Glomerular visceral epithelial cell (primary cell): Measurements from ENCODE around the gene PGPEP1.

Source experiments
- DNase-seq: peaks from one replicate; pipeline ENCODE4 v3.0.0-alpha.2; 2016; ENCODE audit errors: extremely low spot score

PGPEP1 gene, protein sequence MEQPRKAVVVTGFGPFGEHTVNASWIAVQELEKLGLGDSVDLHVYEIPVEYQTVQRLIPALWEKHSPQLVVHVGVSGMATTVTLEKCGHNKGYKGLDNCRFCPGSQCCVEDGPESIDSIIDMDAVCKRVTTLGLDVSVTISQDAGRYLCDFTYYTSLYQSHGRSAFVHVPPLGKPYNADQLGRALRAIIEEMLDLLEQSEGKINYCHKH

DNA sequence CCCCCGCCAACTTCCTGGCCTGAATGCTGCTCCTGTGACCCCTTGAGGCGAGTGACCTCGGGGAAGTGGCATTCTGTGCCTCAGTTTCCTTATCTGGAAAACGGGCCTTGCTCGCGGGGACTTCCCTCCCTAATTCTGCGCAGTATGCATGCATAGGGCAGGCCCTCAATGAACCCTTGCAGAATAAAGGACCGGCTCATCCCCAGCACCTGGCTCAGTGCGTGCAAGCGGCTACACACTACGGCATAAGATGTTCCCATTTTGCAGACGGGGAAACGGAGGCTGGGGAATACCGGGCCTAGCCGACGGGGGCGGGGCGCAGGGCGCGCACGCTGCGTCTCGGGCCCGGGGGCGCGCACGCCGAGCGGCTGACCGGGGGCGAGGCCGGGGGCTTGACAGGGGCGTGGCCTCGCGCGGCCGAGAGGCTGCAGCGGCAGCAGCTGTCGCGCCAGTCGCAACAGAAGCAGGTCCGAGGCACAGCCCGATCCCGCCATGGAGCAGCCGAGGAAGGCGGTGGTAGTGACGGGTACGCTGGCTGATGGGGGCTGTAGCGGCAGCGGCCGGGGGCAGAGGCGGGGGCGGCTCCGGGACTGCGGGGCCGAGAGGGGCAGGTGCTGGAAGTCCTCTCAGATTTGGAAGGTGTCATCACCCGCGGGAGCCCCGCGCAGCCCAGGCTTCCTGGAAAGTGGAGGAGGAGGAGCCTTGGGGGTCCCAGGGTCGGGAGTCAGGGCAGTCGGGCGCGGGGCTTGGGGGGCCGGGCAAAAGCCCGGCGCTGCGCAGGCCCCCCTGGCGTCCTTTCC lies at the start of gene PGPEP1:
Gene PGPEP1 (plus strand): TSS at position 409 of the 800 bp plus-strand sequence. CDS start 84 bp downstream, at position 493.
- peak; percentile 63 for DNase-seq

DNA sequence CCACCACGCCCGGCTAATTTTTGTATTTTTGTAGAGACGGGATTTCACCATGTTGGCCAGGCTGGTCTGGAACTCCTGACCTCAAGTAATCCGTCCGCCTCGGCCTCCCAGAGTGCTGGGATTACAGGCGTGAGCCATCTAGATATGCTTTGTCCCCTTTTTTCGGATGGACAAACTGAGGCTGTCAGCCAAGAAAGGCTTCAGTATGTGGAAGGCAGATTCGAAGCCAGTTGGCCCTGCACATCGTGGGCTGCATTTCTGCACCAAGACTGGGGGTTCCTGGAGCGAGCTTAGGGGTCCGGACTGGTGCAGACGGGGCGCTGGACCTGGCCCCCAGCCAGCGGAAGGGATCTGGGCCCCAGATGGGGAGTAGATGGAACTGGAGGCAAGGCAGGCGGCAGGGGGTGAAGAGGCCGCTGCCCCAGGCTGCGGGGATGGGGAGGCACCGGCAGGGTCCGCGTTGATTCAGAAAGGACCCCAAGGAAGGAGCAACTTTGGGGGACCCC lies 49.3 kb upstream of the PGPEP1 start:
- DNase-seq = no peak

DNA sequence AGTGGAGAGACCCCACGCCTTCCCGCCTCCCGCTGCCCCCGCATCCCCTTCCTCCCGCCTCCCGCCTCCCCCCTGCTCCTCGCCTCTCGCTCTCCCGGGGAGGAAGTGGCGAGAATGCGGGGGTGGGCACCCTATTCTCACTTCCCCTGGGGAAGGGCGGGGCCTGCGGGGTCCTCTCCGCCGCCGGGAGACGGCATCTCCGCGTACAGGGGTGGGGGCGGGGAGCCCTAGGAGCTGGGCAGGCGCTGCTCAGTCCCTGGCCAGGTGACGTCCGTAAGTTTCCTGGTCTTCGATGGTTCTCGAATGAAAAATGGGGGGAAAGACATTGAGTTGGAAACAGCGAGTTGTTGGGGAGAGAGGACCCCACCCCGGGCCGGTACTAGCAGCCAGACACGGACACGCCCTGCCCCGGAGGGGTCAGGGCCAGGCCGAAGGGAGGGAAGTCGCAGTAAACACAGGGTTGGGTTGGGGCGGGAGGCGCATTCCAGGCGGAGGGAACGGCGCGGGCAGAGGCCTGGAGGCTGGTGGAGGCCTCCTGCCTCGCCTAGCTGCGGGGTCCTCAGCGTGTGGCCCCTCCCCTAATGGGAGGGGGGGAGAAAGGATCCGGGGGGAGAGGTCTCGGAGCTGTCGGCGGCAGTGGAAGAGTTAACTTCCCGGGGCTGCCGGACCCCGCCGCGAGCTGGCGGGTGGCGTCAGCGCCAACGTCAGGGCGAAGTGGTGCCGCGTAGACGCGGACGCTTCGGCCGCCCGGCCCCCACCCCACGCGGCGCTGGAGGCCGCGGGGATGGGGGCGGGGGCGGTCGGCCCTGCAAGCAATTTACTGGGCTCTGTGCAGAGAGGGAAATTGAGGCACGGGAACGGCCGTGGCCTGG lies 48.6 kb upstream of the PGPEP1 start:
- peak; percentile 61 for DNase-seq

DNA sequence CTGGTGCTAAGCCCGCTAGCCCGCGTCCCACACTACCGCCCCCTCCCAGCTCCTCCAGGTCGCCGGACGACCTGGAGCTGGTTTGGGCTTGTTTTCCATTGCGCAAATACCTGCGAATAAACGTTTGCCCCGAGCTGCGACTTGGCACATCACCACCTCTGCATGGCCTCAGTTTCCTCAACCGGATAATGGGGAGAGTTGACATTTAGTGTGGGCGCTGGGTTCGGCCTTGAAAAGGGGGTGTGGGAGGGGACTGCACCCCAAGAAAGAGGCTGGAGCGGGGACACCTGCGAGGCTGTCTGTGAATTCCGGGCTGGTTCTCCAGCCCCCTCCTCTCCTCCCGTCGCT lies 48.0 kb upstream of the PGPEP1 start:
- DNase-seq = no peak

DNA sequence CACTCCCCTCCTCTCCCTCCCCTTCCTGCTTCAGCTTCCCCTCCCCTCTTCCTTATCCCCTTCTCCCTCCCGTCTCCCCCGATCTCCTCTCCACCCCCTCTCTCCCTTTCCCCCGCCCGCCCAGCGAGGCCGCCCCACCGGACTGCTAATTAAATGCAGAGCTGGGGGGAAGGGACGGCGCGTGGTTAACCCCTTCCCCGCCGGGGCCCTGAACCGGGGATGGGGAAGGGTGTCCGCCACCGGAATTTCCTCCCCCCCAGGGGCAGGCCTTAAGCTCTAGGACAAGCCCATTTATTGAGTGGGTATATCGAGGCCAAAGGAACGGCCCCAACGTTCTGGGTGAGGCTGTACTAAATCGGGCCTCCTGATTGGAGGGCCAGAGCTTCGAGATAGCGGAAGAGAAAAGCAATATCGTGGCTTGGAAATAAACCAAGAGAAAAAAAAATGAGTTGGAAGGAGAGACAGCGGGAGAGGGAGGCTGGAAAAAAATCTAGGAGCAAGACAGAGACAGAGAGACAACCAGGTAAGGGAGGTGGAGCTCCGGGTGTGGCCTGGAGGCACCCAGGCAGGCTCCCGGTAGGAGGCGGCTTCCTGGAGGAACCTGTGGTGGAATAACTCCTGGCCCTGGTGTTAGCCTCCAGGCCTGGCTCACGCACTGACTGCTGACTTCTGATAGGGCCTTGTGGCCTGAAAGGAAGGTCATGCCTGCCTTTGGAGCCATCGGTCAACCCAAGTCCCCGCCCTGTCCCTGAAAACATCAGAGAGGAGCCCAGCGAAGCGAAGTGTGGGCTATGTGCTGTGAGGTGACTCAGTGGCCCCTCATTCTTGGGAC lies 47.4 kb upstream of the PGPEP1 start:
- DNase-seq = peak; percentile 34

DNA sequence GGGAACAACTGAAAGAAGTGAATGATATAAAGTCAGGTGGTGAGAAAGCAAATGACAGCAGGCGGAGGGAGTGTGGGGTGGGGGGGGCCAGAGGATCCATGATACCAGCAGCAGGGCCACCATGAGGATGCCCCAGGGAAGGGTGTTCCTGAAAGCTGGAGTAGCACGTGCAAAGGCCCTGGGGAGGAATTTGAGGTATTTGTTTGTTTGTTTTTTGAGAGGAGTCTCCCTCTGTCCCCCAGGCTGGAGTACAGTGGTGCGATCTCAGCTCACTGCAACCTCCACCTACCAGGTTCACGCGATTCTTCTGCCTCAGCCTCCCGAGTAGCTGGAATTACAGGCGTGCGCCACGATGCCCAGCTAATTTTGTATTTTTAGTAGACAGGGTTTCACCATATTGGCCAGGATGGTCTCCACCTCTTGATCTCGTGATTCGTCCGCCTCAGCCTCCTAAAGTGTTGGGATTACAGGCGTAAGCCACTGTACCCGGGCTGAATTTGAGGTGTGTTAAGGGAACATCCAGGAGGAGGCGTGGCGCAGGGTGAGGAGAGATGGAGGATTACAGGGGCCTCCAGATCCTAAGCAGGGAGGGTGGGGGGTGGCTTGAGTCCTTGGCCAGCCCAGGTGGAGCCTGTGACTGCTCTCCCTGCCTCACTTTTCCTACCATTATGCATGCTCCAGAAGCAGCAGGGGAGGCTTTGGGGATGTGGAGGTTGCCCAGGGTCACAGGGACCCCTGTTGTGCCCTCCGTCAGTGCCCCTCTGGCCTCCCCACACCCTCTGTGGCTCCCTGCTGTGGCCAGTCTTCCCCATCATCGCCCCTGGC lies 46.5 kb upstream of the PGPEP1 start:
- no peak for DNase-seq

DNA sequence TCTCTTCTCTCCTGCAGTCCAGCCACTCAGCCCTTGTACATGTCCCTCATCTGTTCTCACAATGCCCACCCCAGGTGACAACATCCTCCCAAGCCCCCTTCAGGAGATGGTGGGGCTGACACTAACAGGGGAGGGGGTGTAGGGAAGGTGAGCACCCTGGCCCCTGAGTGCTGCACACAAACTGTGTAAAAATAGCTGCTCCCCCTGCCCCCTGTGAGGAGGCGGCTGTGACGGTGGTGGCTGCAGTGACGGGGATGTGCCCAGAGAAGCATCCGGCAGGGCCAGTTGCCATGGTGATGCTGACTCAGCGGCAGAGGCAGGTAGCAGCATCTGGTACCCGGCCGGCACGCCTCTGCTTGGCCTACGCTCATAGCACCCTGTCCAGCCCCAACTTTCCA lies 45.9 kb upstream of the PGPEP1 start:
- no peak for DNase-seq

DNA sequence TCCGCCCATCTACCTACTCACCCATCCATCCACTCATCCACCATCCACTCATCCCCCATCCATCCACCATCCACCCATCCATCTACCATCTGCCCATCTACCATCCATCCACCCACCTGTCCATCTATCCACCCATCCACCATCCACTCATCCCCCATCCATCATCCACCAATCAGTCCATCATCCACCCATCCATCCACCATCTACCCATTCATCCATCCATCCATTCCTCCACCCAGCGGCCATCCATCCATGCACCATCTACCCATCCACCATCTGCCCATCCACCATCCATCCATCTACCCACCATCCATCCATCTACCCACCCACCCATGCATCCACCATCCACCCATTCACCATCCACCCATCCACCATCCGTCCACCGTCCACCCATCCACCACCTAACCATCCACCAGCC lies 45.4 kb upstream of the PGPEP1 start:
- no peak for DNase-seq

DNA sequence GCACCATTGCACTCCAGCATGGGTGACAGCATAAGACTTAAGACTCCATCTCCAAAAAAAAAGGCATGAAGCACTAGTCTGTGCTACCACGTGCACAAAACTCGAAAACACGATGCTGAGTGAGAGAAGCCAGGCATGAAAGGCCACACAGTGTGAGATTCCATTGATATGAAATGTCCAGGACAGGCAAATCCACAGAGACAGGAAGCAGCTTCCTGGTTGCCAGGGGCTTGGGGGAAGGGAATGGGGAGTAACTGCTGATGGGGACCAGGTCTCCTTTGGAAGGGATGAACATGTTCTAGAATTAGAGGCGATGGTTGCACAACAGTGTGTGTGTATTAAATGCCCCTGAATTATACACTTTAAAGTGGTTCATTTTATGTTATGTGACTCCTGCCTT lies 43.1 kb upstream of the PGPEP1 start:
- DNase-seq = no peak

DNA sequence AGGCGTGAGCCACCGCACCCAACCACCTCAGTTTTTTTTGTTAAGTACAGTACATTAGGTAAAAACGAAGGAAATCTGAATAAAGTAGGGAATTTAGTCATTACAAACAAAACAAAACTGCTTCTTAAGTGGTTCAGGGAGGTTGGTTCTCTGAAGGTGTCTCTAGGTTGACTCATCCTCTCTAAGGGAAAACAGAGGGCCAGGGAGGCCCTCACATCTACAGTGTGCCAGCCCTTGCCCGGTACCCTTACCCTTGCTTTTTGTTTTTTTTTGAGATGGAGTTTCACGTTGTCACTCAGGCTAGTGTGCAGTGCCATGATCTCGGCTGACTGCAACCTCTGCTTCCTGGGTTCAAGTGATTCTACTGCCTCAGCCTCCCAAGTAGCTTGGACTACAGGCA lies 41.8 kb upstream of the PGPEP1 start:
- no peak for DNase-seq

DNA sequence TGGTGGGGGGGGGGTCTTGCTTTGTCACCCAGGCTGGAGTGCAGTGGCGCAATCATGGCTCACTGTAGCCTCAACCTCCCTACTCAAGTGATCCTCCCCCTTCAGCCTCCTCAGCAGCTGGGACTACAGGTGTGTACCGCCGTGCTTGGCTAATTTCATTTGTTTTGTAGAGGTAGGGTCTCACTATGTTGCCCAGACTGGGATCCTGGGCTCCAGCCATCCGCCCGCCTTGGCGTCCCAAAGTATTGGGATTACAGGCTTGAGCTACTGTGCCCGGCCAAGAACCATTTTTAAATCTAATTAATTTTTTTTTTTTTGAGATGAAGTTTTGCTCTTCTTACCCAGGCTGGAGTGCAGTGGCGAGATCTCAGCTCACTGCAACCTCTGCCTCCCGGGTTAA lies 40.7 kb upstream of the PGPEP1 start:
- no peak for DNase-seq

DNA sequence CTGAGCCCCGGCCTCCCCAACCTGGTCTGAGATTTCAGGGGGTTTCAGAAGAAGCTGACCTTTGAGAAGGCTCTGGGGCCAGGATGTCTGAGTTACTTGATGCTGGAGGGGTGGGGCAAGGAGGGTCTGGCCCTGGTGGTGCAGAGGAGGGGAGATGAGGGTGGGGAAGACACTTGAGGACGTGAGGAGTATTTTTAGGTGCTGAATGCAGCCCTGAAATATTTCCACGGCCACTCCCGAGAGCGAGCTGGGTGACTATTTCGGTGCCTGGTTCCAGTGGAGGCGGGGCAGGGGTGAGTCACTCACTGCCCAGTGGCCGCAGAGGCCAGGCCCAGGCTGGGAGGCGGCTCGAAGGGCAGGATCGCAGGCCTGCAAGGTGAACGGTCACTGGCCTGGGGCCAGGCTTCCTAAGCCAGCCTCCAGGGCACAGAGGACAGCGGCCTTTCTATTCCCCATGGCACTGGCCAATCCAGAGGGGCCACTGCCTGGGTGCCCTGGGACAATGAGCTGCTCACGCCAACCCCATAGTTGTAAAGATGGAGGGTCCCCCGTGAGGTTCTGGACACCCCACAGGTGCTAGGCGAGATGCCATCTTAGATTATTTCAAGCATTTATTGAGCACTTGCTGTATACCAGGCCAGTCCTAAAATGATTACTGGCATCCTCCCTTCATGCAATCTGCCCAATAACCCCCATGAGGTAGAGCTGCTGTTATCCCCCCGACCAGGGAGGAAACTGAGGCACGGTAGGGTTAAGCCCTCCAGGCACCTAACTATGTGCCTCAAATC lies 39.3 kb upstream of the PGPEP1 start:
- peak; percentile 84 for DNase-seq

DNA sequence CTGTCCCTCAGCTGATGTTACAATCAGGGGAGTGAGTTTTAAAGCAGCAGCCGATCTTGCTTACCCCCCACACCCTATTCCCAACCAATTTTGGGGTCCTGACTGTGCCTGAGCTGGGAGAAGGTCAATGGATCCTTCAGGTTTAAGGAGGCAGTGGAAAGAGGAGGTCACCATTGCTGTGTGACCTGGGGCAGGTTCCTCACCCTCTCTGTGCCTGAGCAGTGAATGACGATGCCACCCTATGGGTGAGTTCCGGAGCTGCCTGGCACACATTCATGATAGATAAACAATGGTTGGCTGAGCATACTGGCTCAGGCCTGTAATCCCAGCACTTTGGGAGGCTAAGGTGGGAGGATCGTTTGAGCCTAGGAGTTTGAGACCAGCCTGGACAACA lies 38.7 kb upstream of the PGPEP1 start:
- no peak for DNase-seq

DNA sequence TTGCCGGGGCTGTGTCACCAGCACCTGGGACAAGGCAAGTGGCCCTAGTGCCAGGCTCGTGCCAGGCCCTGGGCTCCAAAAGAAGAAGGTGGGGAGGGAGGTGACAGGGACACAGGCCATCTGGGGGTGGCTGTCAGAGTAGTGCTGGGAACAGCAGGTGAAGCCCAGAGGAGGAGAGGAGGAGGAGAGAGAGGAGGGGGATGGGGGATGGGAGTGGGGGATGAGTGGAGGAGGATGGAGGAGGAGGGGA lies 36.3 kb upstream of the PGPEP1 start:
- DNase-seq = no peak

DNA sequence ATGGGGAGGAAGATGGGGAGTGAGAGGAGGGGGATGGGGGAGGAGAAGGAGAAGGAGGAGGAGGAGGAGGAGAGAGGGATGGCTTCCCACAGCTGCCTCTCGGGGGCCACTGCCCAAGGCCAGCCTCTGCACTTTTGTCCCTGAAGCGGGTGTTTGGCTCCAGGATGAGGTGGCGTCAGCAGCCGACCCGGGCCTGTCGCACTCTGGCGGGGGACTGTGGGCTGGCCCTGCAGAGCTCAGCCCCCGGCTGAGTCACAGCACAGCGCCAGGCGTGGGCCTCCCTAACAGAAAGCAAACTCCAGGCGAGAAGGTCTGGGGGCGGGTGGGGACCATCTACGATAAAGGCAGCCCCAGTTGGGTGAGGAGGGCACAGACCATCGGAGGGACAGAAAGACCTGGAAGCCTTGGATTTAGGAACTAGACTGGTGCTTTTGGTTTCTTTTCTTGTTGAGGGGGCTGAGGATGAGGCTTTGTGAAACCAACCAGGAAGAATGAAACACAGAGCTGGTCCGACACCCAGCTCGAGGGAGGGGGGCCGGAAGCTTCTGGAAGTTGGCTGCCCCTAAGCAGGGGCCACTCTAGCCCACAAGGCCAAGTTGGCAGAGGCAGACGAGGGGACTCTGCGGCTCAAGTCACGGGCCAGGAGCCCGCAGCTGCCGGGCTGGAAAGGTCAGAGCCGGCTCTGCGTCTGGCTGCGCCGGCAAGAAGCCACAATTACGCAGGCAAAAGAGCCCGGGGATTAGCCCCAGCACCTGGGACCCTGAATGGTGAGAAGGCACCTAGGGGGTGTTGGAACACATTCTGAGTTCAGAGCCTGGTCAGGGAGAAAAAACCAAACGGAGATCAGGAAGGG lies 35.7 kb upstream of the PGPEP1 start:
- DNase-seq = peak; percentile 78

DNA sequence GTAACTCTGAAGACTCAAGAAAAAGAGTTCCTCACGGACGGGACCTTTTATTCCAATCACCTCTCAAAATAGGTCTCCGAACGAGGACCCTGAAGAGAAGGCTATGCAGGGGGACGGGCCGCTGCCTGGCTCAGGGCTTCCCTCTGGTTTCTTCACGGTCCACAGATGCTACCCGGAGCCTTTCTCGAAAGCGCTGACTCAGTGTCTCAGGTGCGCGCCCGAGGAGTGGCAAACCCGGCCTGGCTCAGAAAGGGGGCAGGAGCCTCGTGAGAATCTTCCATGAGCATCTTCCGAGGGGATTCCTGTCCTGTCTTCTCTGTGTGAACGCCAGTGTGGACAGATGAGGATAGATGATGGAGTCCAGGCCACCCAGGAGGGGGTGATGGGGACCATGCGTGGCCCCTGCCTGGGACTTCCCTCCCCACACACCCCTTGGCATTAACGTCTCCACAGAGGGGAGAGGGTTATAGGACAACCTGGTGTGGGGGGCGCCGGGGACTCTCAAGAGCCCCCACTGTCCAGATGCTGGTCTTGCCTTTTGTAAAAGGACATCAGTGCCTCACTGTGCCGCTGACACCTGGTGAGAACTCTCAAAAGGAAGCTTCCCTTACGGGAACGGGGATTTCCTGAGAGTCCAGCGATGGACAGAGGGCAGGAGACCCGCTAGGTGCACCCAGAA lies 34.0 kb upstream of the PGPEP1 start:
- no peak for DNase-seq

DNA sequence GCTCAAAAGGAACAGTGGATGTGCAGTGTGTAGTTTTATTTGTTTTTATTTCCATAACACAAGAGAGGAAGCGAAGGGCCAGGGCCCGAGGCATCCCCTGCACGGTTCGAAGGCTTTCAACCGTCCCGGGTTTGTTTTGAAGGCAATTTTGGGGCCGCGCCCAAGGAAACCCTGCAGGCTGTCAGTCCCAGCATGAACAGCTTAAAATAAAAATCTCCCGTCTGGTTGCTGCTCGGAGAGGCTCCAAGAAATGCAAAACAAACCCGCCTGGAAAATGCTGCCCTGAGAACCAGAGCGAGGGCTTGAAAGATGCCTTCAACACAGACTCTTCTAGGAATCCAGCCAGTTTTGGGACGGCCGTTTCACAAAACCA lies 33.5 kb upstream of the PGPEP1 start:
- DNase-seq = no peak

DNA sequence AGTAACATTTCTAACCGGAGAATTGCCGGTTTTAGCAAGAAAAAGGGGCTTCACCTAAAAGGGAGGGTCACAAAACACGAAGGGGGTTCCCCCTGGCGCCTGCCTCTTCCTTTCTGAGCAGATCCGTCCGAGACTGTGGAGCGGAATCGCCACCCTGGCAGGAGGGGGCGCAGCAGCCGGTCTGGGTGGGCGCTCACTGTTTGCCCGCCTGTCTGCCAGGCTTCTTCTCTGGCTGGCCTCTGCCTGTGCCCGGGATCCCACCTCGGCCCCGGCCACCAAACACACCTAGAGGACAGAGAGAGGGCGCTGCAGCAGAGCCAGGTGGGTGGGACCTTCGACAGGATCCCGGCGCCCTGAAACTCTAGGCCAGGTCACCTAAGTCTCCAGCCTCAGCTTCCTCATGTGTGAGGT lies 33.1 kb upstream of the PGPEP1 start:
- no peak for DNase-seq
